ENCODE results near the gene PTPRM. TPM values are rescaled to one million over a fixed set of nuclear protein-coding genes. Genes with fewer than 3 reads are reported as not detected.
A peak's percentile ranks its signal among the peaks of the same experiment; 100 is the strongest.

The PTPRM gene
- total RNA-seq, 1 donor from 2014 or later, result 13.9 TPM

- TF ChIP-seq CTCF (IDR thresholded peaks at IDR 0.05), result no peak
- no peak for TF ChIP-seq EZH2 (IDR thresholded peaks at IDR 0.05)
- TF ChIP-seq EZH2phosphoT487 (IDR thresholded peaks at IDR 0.05), result no peak
- H3F3A ChIP-seq (ENCODE audit: low read depth), result no peaks in the 10 kb centered on the region
- no peak overlapping the region for H2AFZ ChIP-seq (replicated peaks)
- no peaks in the 10 kb centered on the region for H3K36me3 ChIP-seq
- H3K4me1 Mint-ChIP-seq, result peaks cover 34% of the 10 kb centered on the region
- H3K27ac ChIP-seq, result no peak overlapping the region
- H3K27me3 Mint-ChIP-seq (ENCODE audit: insufficient read depth, low read depth), result no peaks in the 10 kb centered on the region
- H3K4me1 ChIP-seq, result peaks cover 3% of the 10 kb centered on the region
- H3K9me3 ChIP-seq (ENCODE audit: low read depth), result no peaks in the 10 kb centered on the region
- H3K27me3 ChIP-seq, result no peaks in the 10 kb centered on the region
- peak overlapping the region; percentile 37 for H3K27ac Mint-ChIP-seq
- no peak overlapping the region for H3K9ac ChIP-seq
- H3K36me3 Mint-ChIP-seq, result no peaks in the 10 kb centered on the region
- no peaks in the 10 kb centered on the region for H3K9me3 Mint-ChIP-seq
- H3K79me2 ChIP-seq (ENCODE audit: low read depth), result no peaks in the 10 kb centered on the region
- H3K4me3 ChIP-seq, result no peak overlapping the region
- no peaks in the 10 kb centered on the region for H4K20me1 ChIP-seq (ENCODE audit: low read depth)
- no peak overlapping the region for H3K4me2 ChIP-seq
- no peak overlapping the region for H3K4me3 Mint-ChIP-seq
- DNase-seq (ENCODE audit: low spot score), result no peak
These were observed 410.8 kb downstream of the PTPRM start for GRCh38 chr18:7977897-7978296.

GRCh38 chr18:7978834-7979233 is 411.7 kb downstream of the PTPRM start:
- H3K27ac ChIP-seq, result no peak overlapping the region
- H3K27me3 Mint-ChIP-seq (ENCODE audit: insufficient read depth, low read depth), result no peaks in the 10 kb centered on the region
- TF ChIP-seq EZH2phosphoT487 (IDR thresholded peaks at IDR 0.05), result no peak
- TF ChIP-seq EZH2 (IDR thresholded peaks at IDR 0.05), result no peak
- TF ChIP-seq CTCF (IDR thresholded peaks at IDR 0.05), result no peak
- H3K27me3 ChIP-seq, result no peaks in the 10 kb centered on the region
- no peaks in the 10 kb centered on the region for H4K20me1 ChIP-seq (ENCODE audit: low read depth)
- no peak overlapping the region for H3K4me3 Mint-ChIP-seq
- no peaks in the 10 kb centered on the region for H3K9me3 Mint-ChIP-seq
- H2AFZ ChIP-seq (replicated peaks), result no peak overlapping the region
- H3K4me3 ChIP-seq, result no peak overlapping the region
- no peak overlapping the region for H3K9ac ChIP-seq
- H3K79me2 ChIP-seq (ENCODE audit: low read depth), result no peaks in the 10 kb centered on the region
- H3K9me3 ChIP-seq (ENCODE audit: low read depth), result no peaks in the 10 kb centered on the region
- peaks cover 3% of the 10 kb centered on the region for H3K4me1 ChIP-seq
- no peak overlapping the region for H3K4me2 ChIP-seq
- H3K36me3 Mint-ChIP-seq, result no peaks in the 10 kb centered on the region
- no peaks in the 10 kb centered on the region for H3K36me3 ChIP-seq
- DNase-seq (ENCODE audit: low spot score), result no peak
- H3K4me1 Mint-ChIP-seq, result peaks cover 40% of the 10 kb centered on the region
- peak overlapping the region; percentile 6 for H3K27ac Mint-ChIP-seq
- H3F3A ChIP-seq (ENCODE audit: low read depth), result peaks cover 6% of the 10 kb centered on the region

- H3K4me3 Mint-ChIP-seq, result no peak overlapping the region
- Histone ChIP-seq H3K4me2 (no peak overlapping the region), H2AFZ (replicated peaks) (no peak overlapping the region), H3K36me3 (no peaks in the 10 kb centered on the region), H3K79me2 (ENCODE audit: low read depth) (no peaks in the 10 kb centered on the region), H3K27me3 (no peaks in the 10 kb centered on the region), H3K4me3 (no peak overlapping the region), H3F3A (ENCODE audit: low read depth) (peaks cover 10% of the 10 kb centered on the region), H4K20me1 (ENCODE audit: low read depth) (no peaks in the 10 kb centered on the region), H3K4me1 (no peaks in the 10 kb centered on the region), H3K27ac (no peak overlapping the region), H3K9me3 (ENCODE audit: low read depth) (no peaks in the 10 kb centered on the region), H3K9ac (no peak overlapping the region)
- no peaks in the 10 kb centered on the region for H3K36me3 Mint-ChIP-seq
- no peak for TF ChIP-seq EZH2 (IDR thresholded peaks at IDR 0.05)
- no peak for TF ChIP-seq EZH2phosphoT487 (IDR thresholded peaks at IDR 0.05)
- no peak for TF ChIP-seq CTCF (IDR thresholded peaks at IDR 0.05)
- peak overlapping the region; percentile 36 for H3K27ac Mint-ChIP-seq
- H3K27me3 Mint-ChIP-seq (ENCODE audit: insufficient read depth, low read depth), result no peaks in the 10 kb centered on the region
- H3K4me1 Mint-ChIP-seq, result peaks cover 43% of the 10 kb centered on the region
- no peaks in the 10 kb centered on the region for H3K9me3 Mint-ChIP-seq
- no peak for DNase-seq (ENCODE audit: low spot score)
These were observed 412.6 kb downstream of the PTPRM start for GRCh38 chr18:7979714-7980113.

All from neural progenitor cell (in vitro differentiated cells).